SJSA1 (cell line): ENCODE data around the gene TAOK2. TPM values are rescaled to one million over a fixed set of nuclear protein-coding genes. Genes with fewer than 3 reads are reported as not detected.
"Not testable (repeated sequence)": the region's sequence is repeated elsewhere in the genome, so short reads cannot be mapped to it uniquely, and the experiment has no call there.

Experiments
- DNase-seq, 2 experiments: peaks; one replicate each; pipeline ENCODE4 v3.0.0-alpha.2; 2015 to 2020; ENCODE audit warnings: low spot score in 2 of 2, low read depth in 1 of 2
- H3K27ac ChIP-seq: fragments of 250-450 bp; sonication (Bioruptor Pico); 2 replicates; pipeline ENCODE4 v1.5.1; 2020; ENCODE audit warnings: mild to moderate bottlenecking, moderate library complexity
- H3K27me3 ChIP-seq: fragments of 250-450 bp; sonication (Bioruptor Pico); replicated peaks from 2 replicates; pipeline ENCODE4 v1.5.1; 2020; ENCODE audit warnings: mild to moderate bottlenecking, moderate library complexity
- H3K36me3 ChIP-seq: fragments of 250-450 bp; sonication (Bioruptor Pico); 2 replicates; pipeline ENCODE4 v1.5.1; 2020; ENCODE audit warnings: mild to moderate bottlenecking
- H3K4me1 ChIP-seq: fragments of 250-450 bp; sonication (Bioruptor Pico); replicated peaks from 2 replicates; pipeline ENCODE4 v1.6.1; 2021; ENCODE audit warnings: mild to moderate bottlenecking
- H3K4me3 ChIP-seq: fragments of 250-450 bp; sonication (Bioruptor Pico); 2 replicates; pipeline ENCODE4 v1.5.1; 2020; ENCODE audit warnings: mild to moderate bottlenecking
- H3K9me3 ChIP-seq: fragments of 250-450 bp; sonication (Bioruptor Pico); replicated peaks from 2 replicates; pipeline ENCODE4 v1.5.1; 2020; ENCODE audit warnings: mild to moderate bottlenecking
- total RNA-seq: library from RNA; depleted of rRNA; stranded (reverse); fragments of >200 nt; shearing (Covaris generic); gene quantifications from 2 replicates; pipeline ENCODE4 v1.2.3, GENCODE V29; 2014

The TAOK2 gene
- total RNA-seq, 1 experiment from 2014 or later, result 65.8 TPM

DNA sequence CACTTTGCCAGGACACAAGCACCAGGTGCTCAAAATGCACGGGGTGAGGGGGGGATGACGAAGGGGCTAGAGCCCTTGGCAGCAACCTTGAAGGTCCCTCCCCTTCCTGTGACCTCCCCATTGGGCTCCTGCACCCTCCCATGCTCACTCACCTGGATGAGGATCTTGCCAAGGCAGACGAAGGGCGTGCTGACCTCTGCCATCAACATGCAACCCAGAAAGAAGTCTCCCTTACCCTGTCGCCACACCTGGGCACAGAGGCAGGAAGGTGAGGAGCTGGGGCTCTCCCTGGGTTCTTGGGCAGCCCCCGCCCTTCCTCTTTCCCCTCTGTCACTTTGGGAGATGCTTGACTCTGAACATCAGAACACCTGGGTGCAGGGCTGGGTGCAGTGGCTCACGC is 51.9 kb downstream of the TAOK2 start:
- Histone ChIP-seq H3K27me3 (peaks cover 37% of the 10 kb centered on the region), H3K4me3 (no peak overlapping the region), H3K4me1 (peaks cover 5% of the 10 kb centered on the region), H3K9me3 (no peaks in the 10 kb centered on the region), H3K36me3 (no peaks in the 10 kb centered on the region), H3K27ac (no peak overlapping the region)
- DNase-seq, result no peak

- Histone ChIP-seq H3K4me3 (no peak overlapping the region), H3K27ac (no peak overlapping the region), H3K9me3 (no peaks in the 10 kb centered on the region), H3K36me3 (no peaks in the 10 kb centered on the region), H3K4me1 (no peaks in the 10 kb centered on the region; the same call in 1 of the 2 replicates), H3K27me3 (peaks cover 41% of the 10 kb centered on the region)
- DNase-seq, result no peak
Measured at GRCh38 chr16:30026449-30026848, 52.8 kb downstream of the TAOK2 start.

GRCh38 chr16:30027588-30028437 is 54.1 kb downstream of the TAOK2 start:
- H3K9me3 ChIP-seq, result no peaks in the 10 kb centered on the region
- peaks cover 50% of the 10 kb centered on the region for H3K27me3 ChIP-seq
- no peaks in the 10 kb centered on the region for H3K36me3 ChIP-seq
- no peaks in the 10 kb centered on the region for H3K4me1 ChIP-seq
- H3K27ac ChIP-seq, result no peak overlapping the region
- DNase-seq, result no peak
- no peak overlapping the region for H3K4me3 ChIP-seq

DNA sequence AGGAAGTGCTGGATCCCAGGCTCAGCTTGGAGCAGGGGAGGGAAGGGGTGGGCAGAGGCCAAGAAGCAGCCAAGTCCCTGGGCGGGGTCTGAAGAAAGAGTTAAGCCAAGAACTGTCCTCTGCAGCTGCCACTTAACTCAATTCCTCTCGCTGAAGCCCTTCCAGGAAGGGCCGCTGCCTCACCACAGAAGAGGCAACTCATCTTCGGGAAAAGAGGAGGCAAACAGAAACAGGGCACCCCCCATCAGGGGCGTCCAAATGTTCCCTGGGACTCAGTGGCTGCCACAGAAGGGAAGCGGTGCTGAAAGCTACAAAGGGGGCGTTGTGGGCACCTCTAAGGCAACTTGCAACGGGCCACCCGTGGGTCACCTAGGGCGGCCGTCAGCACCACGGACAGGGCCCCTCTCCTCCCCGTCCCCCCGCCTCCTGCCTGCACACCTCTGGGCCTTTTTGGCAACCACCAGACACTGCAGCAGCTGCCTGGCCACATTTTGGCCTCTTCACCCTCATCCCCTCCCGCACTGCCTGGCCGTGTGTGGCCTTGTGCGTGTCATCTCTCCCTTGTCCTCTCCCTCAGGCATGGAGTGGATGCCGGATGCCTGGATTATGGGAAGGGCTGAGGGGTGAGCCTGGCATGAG is 54.9 kb downstream of the TAOK2 start:
- no peak for DNase-seq
- no peaks in the 10 kb centered on the region for H3K4me1 ChIP-seq
- no peak overlapping the region for H3K4me3 ChIP-seq
- no peaks in the 10 kb centered on the region for H3K36me3 ChIP-seq
- no peak overlapping the region for H3K27ac ChIP-seq
- H3K9me3 ChIP-seq, result no peaks in the 10 kb centered on the region
- H3K27me3 ChIP-seq, result peaks cover 50% of the 10 kb centered on the region

- H3K27me3 ChIP-seq, result peaks cover 40% of the 10 kb centered on the region
Measured at GRCh38 chr16:30030011-30030685, 56.5 kb downstream of the TAOK2 start.

DNA sequence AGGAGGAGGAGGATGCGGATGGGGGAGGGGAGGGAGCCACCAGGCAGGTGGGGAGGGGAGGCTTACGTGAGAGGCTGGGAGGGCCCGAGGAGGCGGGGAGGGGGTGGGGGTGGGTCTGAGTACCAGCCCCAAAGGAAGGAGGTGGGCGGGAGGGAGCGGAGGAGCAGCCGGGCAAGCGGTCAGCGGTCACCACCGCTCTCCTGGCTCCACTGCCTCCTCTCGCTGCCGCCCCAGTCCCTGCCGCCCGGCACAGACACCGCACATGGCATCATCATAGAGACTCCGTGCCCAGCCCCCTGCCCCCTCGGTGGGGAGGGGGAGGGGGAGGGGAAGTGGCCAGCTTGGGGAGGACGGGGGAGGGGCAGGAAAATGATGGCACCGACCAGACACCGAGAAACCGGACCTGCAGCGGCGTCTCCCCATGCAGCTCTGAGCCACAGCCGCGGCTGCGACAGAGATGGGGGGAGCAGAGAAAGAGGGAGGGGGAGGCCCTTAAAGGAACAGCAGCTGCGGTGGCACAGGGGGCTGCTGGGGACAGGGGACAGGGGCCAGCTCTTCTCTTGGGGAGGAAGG is 57.3 kb downstream of the TAOK2 start, which contains the start of gene TLCD3B:
TLCD3B (minus strand) TSS at position 431 of the 573 bp plus-strand sequence. CDS start 744 bp downstream, outside the sequence.
- Histone ChIP-seq H3K4me3 (no peak within 1 kb of the TSS), H3K27ac (no peak within 1 kb of the TSS), H3K9me3 (no peaks in the 10 kb centered on the region), H3K4me1 (no peaks in the 10 kb centered on the region), H3K36me3 (no peaks in the 10 kb centered on the region), H3K27me3 (peaks cover 32% of the 10 kb centered on the region)
- no peak for DNase-seq

More at GRCh38 chr16:30030011-30030685, 56.5 kb downstream of the TAOK2 start:
- H3K36me3 ChIP-seq, result no peaks in the 10 kb centered on the region
- no peak overlapping the region for H3K4me3 ChIP-seq
- no peaks in the 10 kb centered on the region for H3K4me1 ChIP-seq
- H3K27ac ChIP-seq, result no peak overlapping the region
- DNase-seq, result no peak
- no peaks in the 10 kb centered on the region for H3K9me3 ChIP-seq

DNA sequence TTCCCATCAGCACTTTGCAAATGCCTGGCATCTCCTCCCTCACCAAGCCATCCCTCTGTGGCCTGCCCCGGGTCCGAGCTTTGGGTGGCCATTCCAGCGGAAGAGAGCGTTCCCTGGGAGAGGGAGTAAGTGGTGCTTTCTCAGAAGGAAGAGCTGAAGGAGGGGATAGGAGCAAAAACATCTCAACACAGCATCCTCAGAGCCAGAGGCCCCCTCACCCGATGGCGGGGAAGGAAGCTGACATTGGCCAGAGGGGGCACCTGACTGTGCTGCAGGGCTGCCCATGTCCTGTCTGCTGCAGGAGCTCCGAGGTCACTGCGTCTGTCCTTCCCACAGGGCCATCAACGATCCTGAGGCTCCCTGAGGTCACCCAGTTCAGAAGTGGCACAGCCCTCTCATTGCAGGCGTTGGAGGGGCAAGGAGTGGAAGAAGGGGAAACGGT is 57.8 kb downstream of the TAOK2 start:
- Histone ChIP-seq H3K4me3 (no peak overlapping the region), H3K36me3 (no peaks in the 10 kb centered on the region), H3K27ac (no peak overlapping the region), H3K9me3 (no peaks in the 10 kb centered on the region), H3K4me1 (no peaks in the 10 kb centered on the region), H3K27me3 (peaks cover 31% of the 10 kb centered on the region)
- no peak for DNase-seq

DNA sequence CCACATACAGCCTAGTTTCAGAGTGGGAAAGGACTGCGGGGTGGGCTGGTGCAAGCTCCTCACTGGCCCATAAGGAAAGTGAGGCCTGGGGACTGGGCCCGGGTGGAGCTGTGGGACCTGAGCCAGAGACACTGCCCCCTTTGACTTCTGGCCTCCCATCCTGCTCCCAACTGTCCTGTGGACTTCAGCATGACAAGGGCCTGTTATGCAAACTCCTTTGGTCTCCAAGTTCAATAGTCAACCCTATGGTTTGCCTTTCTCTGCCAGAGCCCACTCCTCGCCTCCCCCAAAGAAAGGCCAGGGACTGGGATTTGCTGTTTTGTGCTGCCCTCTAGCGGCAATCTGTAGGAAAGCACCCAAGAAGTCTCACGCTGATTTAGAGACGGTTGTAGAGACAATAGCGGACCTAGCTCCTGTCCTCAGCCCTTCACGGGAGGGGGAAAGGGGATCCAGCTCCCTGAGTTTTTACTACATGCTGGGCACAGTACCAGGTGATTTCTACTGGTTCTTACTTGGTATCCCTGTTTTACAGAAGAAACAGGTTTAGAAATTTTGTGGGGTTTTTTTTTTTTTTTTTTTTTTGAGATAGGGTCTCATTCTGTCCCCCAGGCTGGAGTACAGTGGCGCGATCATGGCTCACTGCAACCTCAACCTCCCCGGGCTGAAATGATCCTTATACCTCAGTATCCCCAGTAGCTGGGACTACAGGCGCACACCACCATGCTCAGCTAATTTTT is 58.6 kb downstream of the TAOK2 start:
- Histone ChIP-seq H3K36me3 (no peaks in the 10 kb centered on the region), H3K27me3 (peaks cover 28% of the 10 kb centered on the region), H3K9me3 (no peaks in the 10 kb centered on the region), H3K4me3 (no peak overlapping the region), H3K4me1 (no peaks in the 10 kb centered on the region), H3K27ac (no peak overlapping the region)
- DNase-seq, result peak in 1 of 2 experiments; percentile 64

- Histone ChIP-seq H3K27me3 (peaks cover 26% of the 10 kb centered on the region), H3K9me3 (no peaks in the 10 kb centered on the region), H3K27ac (no peak overlapping the region), H3K4me1 (no peaks in the 10 kb centered on the region), H3K4me3 (no peak overlapping the region), H3K36me3 (no peaks in the 10 kb centered on the region)
- no peak for DNase-seq
Measured at GRCh38 chr16:30033270-30033669, 59.6 kb downstream of the TAOK2 start.

GRCh38 chr16:30040221-30040620 is 66.6 kb downstream of the TAOK2 start:
- H3K27me3 ChIP-seq, result no peaks in the 10 kb centered on the region
- no peaks in the 10 kb centered on the region for H3K4me1 ChIP-seq
- H3K4me3 ChIP-seq, result no peak overlapping the region
- H3K9me3 ChIP-seq, result no peaks in the 10 kb centered on the region
- H3K27ac ChIP-seq, result no peak overlapping the region
- DNase-seq, result no peak
- H3K36me3 ChIP-seq, result no peaks in the 10 kb centered on the region

- H3K27me3 ChIP-seq, H3K27ac ChIP-seq, H3K9me3 ChIP-seq, DNase-seq, H3K4me1 ChIP-seq, H3K4me3 ChIP-seq, H3K36me3 ChIP-seq: not testable (repeated sequence)
Measured at GRCh38 chr16:30040690-30041089, 67.0 kb downstream of the TAOK2 start.

- Histone ChIP-seq H3K4me3 (no peak overlapping the region), H3K9me3 (no peaks in the 10 kb centered on the region), H3K27me3 (no peaks in the 10 kb centered on the region), H3K4me1 (no peaks in the 10 kb centered on the region), H3K27ac (no peak overlapping the region), H3K36me3 (no peaks in the 10 kb centered on the region)
- DNase-seq, result peak in 1 of 2 experiments; percentile 14
Measured at GRCh38 chr16:30041841-30042240, 68.2 kb downstream of the TAOK2 start.
